T-helper 1 cell treated with Interleukin-12 subunit alpha and Interleukin-12 subunit beta and Interleukin-4 antibody, amounts not matched to agents 30 ng/mL and 1 ng/mL, for 36 hours (primary cell): ENCODE results near the gene MAGIX. TPM values are rescaled to one million over a fixed set of nuclear protein-coding genes. Genes with fewer than 3 reads are reported as not detected.

ENCODE experiments used
- intact Hi-C: fragments of 100-400 bp; cut with micrococcal nuclease; formaldehyde crosslinking; loops from one replicate; pipeline ENCODE4 v1.15.1; 2024
- total RNA-seq: library from RNA; stranded (reverse); gene quantifications from 2 replicates; pipeline ENCODE4 v1.2.3, GENCODE V29; 2022

Gene MAGIX
- total RNA-seq, 1 donor from 2014 or later, result 2.0 TPM

- intact Hi-C loops, result no loop called here
These were observed 39.5 kb downstream of the MAGIX start for GRCh38 chrX:49202022-49202421.

DNA sequence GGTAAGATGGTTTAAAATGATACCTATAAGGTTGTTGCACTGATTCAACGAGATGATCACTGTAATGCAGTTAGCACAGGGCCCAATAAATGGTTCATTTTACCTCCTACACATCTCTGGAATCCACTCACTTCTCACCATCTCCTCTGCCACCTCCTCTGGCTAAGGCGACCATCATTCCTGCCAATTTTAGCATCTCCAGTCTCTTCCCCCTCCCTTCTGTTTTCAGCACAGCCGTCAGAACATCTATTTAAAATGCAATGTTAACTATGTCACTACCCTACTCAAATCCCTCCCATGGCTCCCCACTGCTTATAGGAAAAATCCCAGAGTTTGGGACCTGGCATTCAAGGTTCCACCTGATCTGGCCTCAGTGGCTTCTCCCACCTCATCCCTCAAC is 41.0 kb downstream of the MAGIX start:
- intact Hi-C loops, result no loop called here

- intact Hi-C loops, result no loop called here
These were observed 41.5 kb downstream of the MAGIX start for GRCh38 chrX:49204017-49204416.

DNA sequence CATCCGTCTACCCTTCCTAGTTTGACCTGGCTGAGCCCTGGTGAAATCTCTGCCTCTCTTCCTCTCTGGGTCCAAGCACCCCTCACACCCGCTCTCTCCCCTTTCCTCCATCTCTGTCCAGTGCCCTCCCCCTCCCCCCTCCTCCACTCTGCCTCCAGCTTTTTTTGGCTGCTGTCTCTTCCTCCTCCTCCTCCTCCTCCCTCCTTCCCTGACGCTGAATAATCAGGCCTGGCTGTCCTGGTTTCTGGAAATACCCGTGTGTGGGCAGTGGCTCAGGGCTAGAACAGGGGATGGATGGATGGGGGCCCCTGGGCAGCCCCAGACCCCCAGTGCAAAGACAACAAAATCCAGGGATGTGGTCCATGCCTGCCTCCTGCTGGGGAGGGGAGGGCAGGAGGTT is 42.2 kb downstream of the MAGIX start:
- intact Hi-C loops, result no loop called here

- intact Hi-C loops, result no loop called here
These were observed 42.9 kb downstream of the MAGIX start for GRCh38 chrX:49205443-49205842.

- intact Hi-C loops, result no loop called here
These were observed 44.0 kb downstream of the MAGIX start for GRCh38 chrX:49206543-49206942.

- intact Hi-C loops, result no loop called here
These were observed 45.8 kb downstream of the MAGIX start for GRCh38 chrX:49208399-49208798.

- intact Hi-C loops, result no loop called here
These were observed 47.1 kb downstream of the MAGIX start for GRCh38 chrX:49209434-49210251.

DNA sequence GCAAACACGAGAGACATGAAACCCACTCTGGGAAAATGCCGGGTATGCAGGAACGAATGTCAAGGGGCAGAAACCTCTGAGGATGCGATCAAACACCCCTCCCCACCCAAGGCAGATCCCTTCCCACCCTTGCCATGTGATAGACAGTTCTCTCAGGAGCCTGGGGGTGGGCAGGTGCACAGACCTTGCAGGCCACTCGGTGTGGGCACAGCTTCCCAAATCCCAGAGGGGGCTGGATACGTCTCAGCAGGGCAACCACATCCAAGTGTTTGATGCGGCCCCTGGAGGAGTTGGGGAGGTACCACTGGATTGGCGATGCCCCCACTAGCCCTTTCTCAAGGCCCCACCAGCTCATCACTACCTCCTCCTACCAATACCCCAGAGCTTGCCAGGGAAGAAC is 47.8 kb downstream of the MAGIX start:
- intact Hi-C loops, result no loop called here

- intact Hi-C loops, result no loop called here
These were observed 48.5 kb downstream of the MAGIX start for GRCh38 chrX:49211074-49211473.

DNA sequence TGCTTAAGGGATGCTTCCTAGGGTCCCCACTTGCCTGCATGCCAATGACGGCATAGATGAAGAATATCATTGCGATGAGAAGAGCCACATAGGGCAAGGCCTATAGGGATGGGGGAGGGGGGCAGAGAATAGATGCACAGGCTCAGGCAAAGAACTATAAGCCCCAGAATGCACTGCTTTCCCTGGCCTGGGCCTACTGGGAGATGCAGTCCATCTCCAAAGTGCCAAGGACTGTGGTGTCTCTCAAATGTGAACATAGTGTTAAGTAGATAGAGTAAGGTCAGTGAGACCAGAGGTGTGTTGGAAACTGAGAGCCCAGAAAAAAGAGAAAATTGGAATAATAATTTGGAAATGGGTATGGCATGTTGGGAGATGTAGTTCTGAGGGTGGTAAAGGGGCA is 49.7 kb downstream of the MAGIX start:
- intact Hi-C loops, result no loop called here

- intact Hi-C loops, result no loop called here
These were observed 50.3 kb downstream of the MAGIX start for GRCh38 chrX:49212861-49213260.

- intact Hi-C loops, result no loop called here
These were observed 51.9 kb downstream of the MAGIX start for GRCh38 chrX:49214416-49214815.

- intact Hi-C loops, result no loop called here
These were observed 52.5 kb downstream of the MAGIX start for GRCh38 chrX:49214996-49215526.

Other genes with a start within 250 kb of the MAGIX start
- 342 and 350 TPM in 2 replicates for gene PIM2, start 243.7 kb upstream of the MAGIX start, total RNA-seq
- 68.4 and 71.1 TPM in 2 replicates for gene OTUD5, start 205.2 kb upstream of the MAGIX start, total RNA-seq
- 5.0 and 6.3 TPM in 2 replicates for gene KCND1, start 190.9 kb upstream of the MAGIX start, total RNA-seq
- 103 and 110 TPM in 2 replicates for gene GRIPAP1, start 160.5 kb upstream of the MAGIX start, total RNA-seq
- 46.6 and 50.9 TPM in 2 replicates for gene TFE3, start 119.4 kb upstream of the MAGIX start, total RNA-seq
- 6.5 and 8.3 TPM in 2 replicates for gene CCDC120, start 103.8 kb upstream of the MAGIX start, total RNA-seq
- 20.9 and 22.2 TPM in 2 replicates for gene PRAF2, start 88.8 kb upstream of the MAGIX start, total RNA-seq
- gene WDR45, start 82.9 kb upstream of the MAGIX start, total RNA-seq, result 68.7 and 71.5 TPM in 2 replicates
- gene GPKOW, start 39.0 kb upstream of the MAGIX start, total RNA-seq, result 32.6 and 33.2 TPM in 2 replicates
- 89.0 and 90.7 TPM in 2 replicates for gene PLP2, start 9.1 kb downstream of the MAGIX start, total RNA-seq
- gene PRICKLE3, start 23.6 kb downstream of the MAGIX start, total RNA-seq, result 18.6 and 18.9 TPM in 2 replicates
- gene SYP, start 37.4 kb downstream of the MAGIX start, total RNA-seq, result 2.7 and 3.3 TPM in 2 replicates
- 0.22 TPM in 2 replicates for gene CACNA1F, start 70.6 kb downstream of the MAGIX start, total RNA-seq
- gene CCDC22, start 72.7 kb downstream of the MAGIX start, total RNA-seq, result 30.2 and 32.4 TPM in 2 replicates
- gene FOXP3, start 102.0 kb downstream of the MAGIX start, total RNA-seq, result 19.9 and 20.4 TPM in 2 replicates
- 10.1 and 13.0 TPM in 2 replicates for gene PPP1R3F, start 107.0 kb downstream of the MAGIX start, total RNA-seq
- gene GAGE10, start 140.9 kb downstream of the MAGIX start, total RNA-seq, result not detected in 2 replicates
- not detected in 2 replicates for gene GAGE12J, start 159.3 kb downstream of the MAGIX start, total RNA-seq
- gene GAGE13, start 168.8 kb downstream of the MAGIX start, total RNA-seq, result not detected in 2 replicates